Right atrium auricular region (tissue), 2 donors: ENCODE measurements around the gene ZBTB22. TPM values are rescaled to one million over a fixed set of nuclear protein-coding genes. Genes with fewer than 3 reads are reported as not detected.

Experiments used
- DNase-seq: peaks from one replicate; pipeline ENCODE4 v3.0.0-alpha.2; 2019; ENCODE audit warnings: low spot score
- H3K27ac ChIP-seq, 2 donors: fragments of 200-600 bp; sonication (generic); 1 replicate in 1 of 2; 2 replicates in 1 of 2; pipeline ENCODE4 v1.5.1; 2016 to 2019
- H3K27me3 ChIP-seq, 2 donors: fragments of 200-600 bp; sonication (generic); one replicate each; pipeline versions ENCODE4 v1.5.1 to v1.6.0; 2017 to 2019
- H3K36me3 ChIP-seq: fragments of 200-600 bp; sonication (generic); one replicate; pipeline ENCODE4 v1.5.1; 2016
- H3K4me1 ChIP-seq, 2 donors: fragments of 200-600 bp; sonication (generic); one replicate each; pipeline versions ENCODE4 v1.5.1 to v1.6.0; 2017 to 2019
- H3K4me3 ChIP-seq, 2 donors: fragments of 200-600 bp; sonication (generic); 1 replicate in 1 of 2; 2 replicates in 1 of 2; pipeline ENCODE4 v1.5.1; 2017 to 2019; ENCODE audit warnings: mild to moderate bottlenecking in 1 of 2, moderate library complexity in 1 of 2
- H3K9me3 ChIP-seq, 2 donors: fragments of 200-600 bp; sonication (generic); one replicate each; pipeline ENCODE4 v1.5.1; 2019
- CTCF ChIP-seq, 2 donors: fragments of 200-600 bp; sonication (generic); IDR thresholded peaks; one replicate each; pipeline ENCODE4 v1.5.1; 2019; ENCODE audit warnings: antibody characterized with exemption in 2 of 2
- total RNA-seq, 2 donors: library from RNA; depleted of rRNA; stranded (reverse); fragments of >200 nt; gene quantifications; one replicate each; pipeline ENCODE4 v1.1.0, GENCODE V29; 2016

ZBTB22 gene
- total RNA-seq, 2 donors from 2014 or later, result 11.9 to 18.9 TPM

DNA sequence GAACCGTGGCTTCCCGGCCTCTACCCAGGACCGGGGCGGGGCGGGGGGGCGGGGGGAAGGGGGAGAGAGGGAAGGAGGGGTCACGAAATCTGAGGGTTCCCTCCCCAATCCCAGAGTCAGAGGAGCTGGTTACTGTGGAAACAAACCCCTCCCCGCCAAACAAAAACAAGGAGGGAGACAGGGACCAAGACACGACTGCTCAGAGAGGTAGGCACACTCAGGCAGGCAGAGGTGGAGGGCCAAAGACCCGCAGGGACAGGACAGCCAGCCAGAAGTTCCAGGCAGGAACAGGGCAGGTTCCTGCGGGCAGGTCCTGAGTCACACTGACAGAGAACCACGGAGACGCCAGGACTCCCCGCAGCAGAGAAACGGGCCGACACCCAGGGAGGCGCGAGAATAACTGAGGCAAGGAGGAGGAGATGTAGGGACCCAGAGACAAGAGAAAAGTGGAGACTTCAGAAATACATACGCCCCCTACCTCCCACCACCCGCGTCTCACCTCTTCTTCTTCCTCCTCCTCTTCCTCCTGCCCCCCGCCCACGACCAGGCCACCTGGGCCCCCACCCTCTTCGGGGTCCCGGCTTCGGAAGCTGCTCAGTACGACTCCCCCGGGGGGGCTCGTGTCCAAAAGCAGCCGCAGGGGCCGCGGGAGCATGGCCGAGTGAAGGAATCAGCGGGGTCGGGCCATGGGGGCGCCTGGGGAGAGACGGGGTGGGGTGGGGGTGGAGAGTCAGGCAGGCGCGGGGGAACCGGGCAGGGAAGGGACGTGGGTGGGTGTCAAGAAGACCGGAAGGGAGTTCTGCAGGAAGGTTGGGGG lies 19.4 kb downstream of the ZBTB22 start:
- peaks cover 14% of the 10 kb centered on the region for H3K36me3 ChIP-seq
- peak; percentile 81 for DNase-seq
- H3K4me3 ChIP-seq, result peak overlapping the region; percentile 69 to 78
- peaks cover 0 to 30% of the 10 kb centered on the region in 2 donors for H3K4me1 ChIP-seq
- H3K27ac ChIP-seq, result peak overlapping the region; percentile 94 to 98
- H3K9me3 ChIP-seq, result no peaks in the 10 kb centered on the region
- H3K27me3 ChIP-seq, result no peaks in the 10 kb centered on the region
- no peak for TF ChIP-seq CTCF (IDR thresholded peaks at IDR 0.05)

DNA sequence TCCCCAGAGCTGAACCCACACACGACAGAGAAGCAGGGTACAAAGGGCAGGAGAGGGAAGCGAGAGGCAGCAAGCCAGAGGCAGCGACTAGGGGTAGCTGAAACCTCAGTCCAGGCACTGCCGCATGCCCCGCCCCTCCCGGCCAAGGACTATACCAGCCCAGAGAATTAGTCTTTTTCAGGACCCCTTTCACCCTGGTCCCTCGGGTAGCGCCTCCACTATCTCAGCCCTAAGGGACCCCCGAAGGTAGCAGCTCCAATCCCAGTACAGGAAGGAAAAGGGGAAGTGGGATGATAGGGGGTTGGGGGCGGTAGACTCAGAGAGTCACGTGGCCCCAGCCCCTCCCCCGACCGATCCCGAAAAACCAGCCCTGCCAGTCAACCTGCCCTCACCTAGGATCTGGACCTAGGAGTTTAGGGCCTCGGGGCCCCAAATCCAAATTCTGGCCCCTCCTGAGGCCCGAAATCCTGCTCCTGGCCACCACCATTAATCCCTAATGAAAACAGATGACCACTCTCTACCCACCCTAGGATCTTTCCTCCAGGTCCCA lies 20.1 kb downstream of the ZBTB22 start:
- no peak for DNase-seq
- TF ChIP-seq CTCF (IDR thresholded peaks at IDR 0.05), result no peak
- peak overlapping the region; percentile 69 to 78 for H3K4me3 ChIP-seq
- no peaks in the 10 kb centered on the region for H3K9me3 ChIP-seq
- H3K4me1 ChIP-seq, result peaks cover 0 to 30% of the 10 kb centered on the region in 2 donors
- peak overlapping the region; percentile 94 to 98 for H3K27ac ChIP-seq
- peaks cover 15% of the 10 kb centered on the region for H3K36me3 ChIP-seq
- no peaks in the 10 kb centered on the region for H3K27me3 ChIP-seq

DNA sequence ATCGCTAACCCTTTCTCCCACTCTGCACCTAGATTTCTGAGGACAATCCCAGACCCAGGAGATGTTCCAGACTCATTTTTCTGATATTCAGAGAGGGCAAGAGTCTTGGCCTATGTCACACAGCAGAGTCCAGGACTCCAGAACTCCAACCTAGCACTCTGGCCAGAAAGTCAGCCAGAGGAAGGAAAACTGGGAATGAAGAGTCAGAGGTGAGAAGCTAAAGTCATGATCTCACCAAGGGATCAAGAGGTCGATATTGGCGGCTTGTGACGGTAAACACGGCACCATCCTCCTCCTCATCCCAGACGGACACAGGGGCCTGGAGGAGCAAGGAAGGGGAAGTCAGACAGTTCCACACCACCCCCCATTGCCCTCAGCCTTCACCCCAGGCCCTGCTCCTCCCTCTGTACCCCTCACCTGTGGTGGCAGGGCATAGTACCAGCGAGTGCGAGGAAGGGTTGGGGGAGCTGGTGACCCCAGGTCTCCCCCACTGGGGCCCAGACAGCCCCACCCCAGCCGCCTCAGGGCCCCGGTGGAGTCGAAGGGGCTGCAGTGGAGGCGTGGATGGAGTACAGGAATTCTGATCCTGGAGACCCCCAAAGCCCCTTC lies 20.6 kb downstream of the ZBTB22 start:
- Histone ChIP-seq H3K27ac (peak overlapping the region; percentile 94 to 98), H3K27me3 (no peaks in the 10 kb centered on the region), H3K4me1 (peaks cover 0 to 30% of the 10 kb centered on the region in 2 donors), H3K9me3 (no peaks in the 10 kb centered on the region), H3K4me3 (peak overlapping the region; percentile 69 to 78), H3K36me3 (peaks cover 21% of the 10 kb centered on the region)
- no peak for DNase-seq
- TF ChIP-seq CTCF (IDR thresholded peaks at IDR 0.05), result no peak

GRCh38 chr6:33295621-33296369 lies 21.7 kb downstream of the ZBTB22 start:
- no peak for DNase-seq
- peaks cover 32% of the 10 kb centered on the region for H3K36me3 ChIP-seq
- H3K27ac ChIP-seq, result no peak overlapping the region

More at GRCh38 chr6:33295621-33296369, 21.7 kb downstream of the ZBTB22 start:
- Histone ChIP-seq H3K4me3 (no peak overlapping the region), H3K4me1 (peaks cover 0 to 25% of the 10 kb centered on the region in 2 donors), H3K9me3 (no peaks in the 10 kb centered on the region), H3K27me3 (no peaks in the 10 kb centered on the region)
- no peak for TF ChIP-seq CTCF (IDR thresholded peaks at IDR 0.05)
